ENCODE results near the gene CYTL1.

GRCh38 chr4:5012958-5013357 is 6.3 kb downstream of the CYTL1 start:
- no peak for TF ChIP-seq EZH2 (IDR thresholded peaks at IDR 0.05; ENCODE audit: borderline replicate concordance, low read depth, low read length)
- no peak for TF ChIP-seq MYBL2 (IDR thresholded peaks at IDR 0.05; ENCODE audit: low read depth)
- no peak for TF ChIP-seq MYBL2 (CRISPR knock-in tag; IDR thresholded peaks at IDR 0.05; ENCODE audit: borderline replicate concordance)
- no peak for TF ChIP-seq RBFOX2 (IDR thresholded peaks at IDR 0.05; ENCODE audit: low read depth, low read length)
- no peak for TF ChIP-seq ATF3 (IDR thresholded peaks at IDR 0.05)
- TF ChIP-seq ATF3 (CRISPR knock-in tag; conservative IDR thresholded peaks at IDR 0.05): no peak
- no peak for TF ChIP-seq SRSF3 (IDR thresholded peaks at IDR 0.05; ENCODE audit: insufficient read depth, low read length)
- no peak for TF ChIP-seq ATF4 (CRISPR knock-in tag; IDR thresholded peaks at IDR 0.05)
- TF ChIP-seq ZEB2 (IDR thresholded peaks at IDR 0.05): no peak
